ENCODE data around the gene SFSWAP. TPM values are rescaled to one million over a fixed set of nuclear protein-coding genes. Genes with fewer than 3 reads are reported as not detected.

The SFSWAP gene
- total RNA-seq, 4 donors from 2014 or later: 45.9 to 66.2 (median 55.4) TPM

- peaks cover 0 to 8% (median 0%) of the 10 kb centered on the region in 4 donors for H3K4me1 ChIP-seq
- intact Hi-C loops (cut with DNase I; ENCODE audit: low total_unique reads): no loop called here
- TF ChIP-seq POLR2AphosphoS5 (IDR thresholded peaks at IDR 0.05): no peak
- H3K4me3 ChIP-seq: no peak overlapping the region
- no peaks in the 10 kb centered on the region for H3K9me3 ChIP-seq
- in situ Hi-C loops (cut with MboI; ENCODE audit: low pct_ligation_motif_present in 1 of 4, low pct_unique_long_range_greater_than_20kb in 1 of 4, low sequenced_read_pairs in 3 of 4): no loop called here
- 39 to 73% methylated on average over 2 to 10 of the region's 10 CpGs for WGBS, 2 donors (ENCODE audit: low coverage in 1 of 2)
- H3K36me3 ChIP-seq: no peaks in the 10 kb centered on the region
- DNase-seq: no peak
- H3K27ac ChIP-seq: no peak overlapping the region
- H3K27me3 ChIP-seq: peaks cover 9% of the 10 kb centered on the region
Measured at GRCh38 chr12:131682510-131682895, 28.4 kb upstream of the SFSWAP start.

DNA sequence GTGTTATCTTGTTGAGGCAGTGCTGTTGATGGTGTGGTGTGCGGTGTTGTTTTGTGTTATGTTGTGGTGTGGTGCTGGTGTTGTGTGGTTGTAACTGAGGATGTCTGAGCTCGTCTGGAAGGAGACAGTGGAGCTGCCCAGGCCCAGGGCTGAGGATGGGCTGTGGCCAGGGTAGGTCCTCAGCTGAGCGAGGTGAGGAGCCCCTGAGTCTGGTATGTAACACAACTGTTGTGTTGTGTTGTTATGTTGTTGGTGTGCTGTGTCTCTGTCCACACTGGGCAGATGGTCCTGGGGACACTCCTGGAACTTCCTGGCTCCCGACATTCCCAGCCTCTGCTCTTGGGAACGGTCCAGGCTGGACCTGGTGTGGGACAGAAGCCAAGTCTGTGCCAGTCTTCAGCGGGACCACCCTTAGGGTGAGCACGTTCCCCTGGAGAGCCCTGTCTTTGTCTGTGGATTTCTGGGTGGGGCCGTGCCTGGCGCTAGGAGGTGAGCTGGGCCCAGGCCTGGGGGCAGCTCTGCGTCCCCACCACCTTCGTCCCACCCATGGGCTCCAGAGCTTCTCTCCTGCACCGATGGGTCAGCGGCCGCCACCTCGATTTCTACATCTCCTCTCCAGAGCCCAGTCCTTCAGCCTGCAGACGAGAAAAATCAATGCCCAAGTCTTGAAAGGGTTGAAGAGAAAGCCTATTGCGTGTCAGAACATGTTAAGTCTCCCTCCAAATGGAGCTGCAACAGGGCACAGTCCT is 27.4 kb upstream of the SFSWAP start:
- no peaks in the 10 kb centered on the region for H3K9me3 ChIP-seq
- WGBS, 2 donors (ENCODE audit: low coverage in 1 of 2): 77% methylated on average over 17 of the region's 17 CpGs; no CpG with 5 or more reads in 1 of the 2 donors
- intact Hi-C loops (cut with DNase I; ENCODE audit: low total_unique reads) (no loop called here), in situ Hi-C loops (cut with MboI; ENCODE audit: low pct_ligation_motif_present in 1 of 4, low pct_unique_long_range_greater_than_20kb in 1 of 4, low sequenced_read_pairs in 3 of 4) (no loop called here)
- peaks cover 9% of the 10 kb centered on the region for H3K27me3 ChIP-seq
- H3K36me3 ChIP-seq: no peaks in the 10 kb centered on the region
- H3K27ac ChIP-seq: no peak overlapping the region
- no peak overlapping the region for H3K4me3 ChIP-seq
- peaks cover 0 to 8% (median 0%) of the 10 kb centered on the region in 4 donors for H3K4me1 ChIP-seq
- DNase-seq: no peak
- TF ChIP-seq EP300 (IDR thresholded peaks at IDR 0.05; ENCODE audit: low read depth) (no peak), CTCF (IDR thresholded peaks at IDR 0.05) (no peak), POLR2A (IDR thresholded peaks at IDR 0.05) (no peak), POLR2AphosphoS5 (IDR thresholded peaks at IDR 0.05) (no peak)

GRCh38 chr12:131684015-131684725 is 26.7 kb upstream of the SFSWAP start:
- WGBS, 2 donors (ENCODE audit: low coverage in 1 of 2): 80% methylated on average over 26 of the region's 26 CpGs; no CpG with 5 or more reads in 1 of the 2 donors
- H3K4me3 ChIP-seq: no peak overlapping the region
- intact Hi-C loops (cut with DNase I; ENCODE audit: low total_unique reads): no loop called here
- no peak for DNase-seq
- peaks cover 3% of the 10 kb centered on the region for H3K27me3 ChIP-seq
- no peaks in the 10 kb centered on the region for H3K9me3 ChIP-seq
- H3K27ac ChIP-seq: no peak overlapping the region
- H3K4me1 ChIP-seq: peaks cover 0 to 8% (median 0%) of the 10 kb centered on the region in 4 donors
- TF ChIP-seq POLR2AphosphoS5 (IDR thresholded peaks at IDR 0.05) (no peak), EP300 (IDR thresholded peaks at IDR 0.05; ENCODE audit: low read depth) (no peak), POLR2A (IDR thresholded peaks at IDR 0.05) (no peak), CTCF (IDR thresholded peaks at IDR 0.05) (no peak)
- in situ Hi-C loops (cut with MboI; ENCODE audit: low pct_ligation_motif_present in 1 of 4, low pct_unique_long_range_greater_than_20kb in 1 of 4, low sequenced_read_pairs in 3 of 4): no loop called here
- H3K36me3 ChIP-seq: no peaks in the 10 kb centered on the region

- Histone ChIP-seq H3K27me3 (no peaks in the 10 kb centered on the region), H3K9me3 (no peaks in the 10 kb centered on the region), H3K4me1 (no peaks in the 10 kb centered on the region), H3K4me3 (no peak overlapping the region), H3K27ac (no peak overlapping the region), H3K36me3 (no peaks in the 10 kb centered on the region)
- intact Hi-C loops (cut with DNase I; ENCODE audit: low total_unique reads): no loop called here
- DNase-seq: no peak
- TF ChIP-seq POLR2AphosphoS5 (IDR thresholded peaks at IDR 0.05) (no peak), POLR2A (IDR thresholded peaks at IDR 0.05) (no peak), EP300 (IDR thresholded peaks at IDR 0.05; ENCODE audit: low read depth) (no peak), CTCF (IDR thresholded peaks at IDR 0.05) (no peak)
- in situ Hi-C loops (cut with MboI; ENCODE audit: low pct_ligation_motif_present in 1 of 4, low pct_unique_long_range_greater_than_20kb in 1 of 4, low sequenced_read_pairs in 3 of 4): no loop called here
- 80 to 86% methylated on average over 2 to 11 of the region's 15 CpGs for WGBS, 2 donors (ENCODE audit: low coverage in 1 of 2)
Measured at GRCh38 chr12:131687346-131688125, 23.4 kb upstream of the SFSWAP start.

Data from transverse colon (tissue), 4 donors.